Astrocyte (in vitro differentiated cells and primary cell): Measurements from ENCODE around the gene ORAI2. TPM values are rescaled to one million over a fixed set of nuclear protein-coding genes. Genes with fewer than 3 reads are reported as not detected.
A peak's percentile ranks its signal among the peaks of the same experiment; 100 is the strongest.

Source experiments
- DNase-seq: peaks from one replicate; pipeline ENCODE4 v3.0.0-alpha.2; 2010; ENCODE audit warnings: low read depth
- FAIRE-seq: peaks from 2 replicates; lab custom pipeline; 2011; peaks lifted over from hg19 to GRCh38; lab: Jason Lieb, UNC
- H2AFZ ChIP-seq: 2 replicates; pipeline ENCODE4 v1.6.0; 2012; ENCODE audit warnings: low read depth, low read length, inconsistent platforms
- H3K27ac ChIP-seq: 2 replicates; pipeline ENCODE4 v1.5.1; 2011; ENCODE audit warnings: low read depth, low read length, inconsistent platforms
- H3K27me3 ChIP-seq: 2 replicates; pipeline ENCODE4 v1.6.0; 2011; ENCODE audit warnings: low read length, inconsistent platforms; ENCODE audit not compliant: insufficient read depth
- H3K36me3 ChIP-seq: 2 replicates; pipeline ENCODE4 v1.5.1; 2011; ENCODE audit warnings: low read length, inconsistent platforms; ENCODE audit not compliant: insufficient read depth
- H3K4me1 ChIP-seq: 2 replicates; pipeline ENCODE4 v1.5.1; 2011; ENCODE audit warnings: low read length, inconsistent platforms; ENCODE audit not compliant: insufficient read depth
- H3K4me2 ChIP-seq: 2 replicates; pipeline ENCODE4 v1.6.0; 2012; ENCODE audit warnings: low read length, inconsistent platforms
- H3K4me3 ChIP-seq: 2 replicates; pipeline ENCODE4 v1.5.1; 2011; ENCODE audit warnings: low read depth, mild to moderate bottlenecking, low read length, inconsistent platforms; ENCODE audit not compliant: insufficient read depth
- H3K79me2 ChIP-seq: 2 replicates; pipeline ENCODE4 v1.6.0; 2012; ENCODE audit warnings: mild to moderate bottlenecking, low read length, inconsistent platforms; ENCODE audit not compliant: insufficient read depth
- H3K9ac ChIP-seq: 2 replicates; pipeline ENCODE4 v1.6.0; 2012; ENCODE audit warnings: mild to moderate bottlenecking, low read length, inconsistent platforms
- H3K9me3 ChIP-seq: 2 replicates; pipeline ENCODE4 v1.5.1; 2012; ENCODE audit warnings: low read depth, mild to moderate bottlenecking, low read length, inconsistent platforms; ENCODE audit not compliant: insufficient read depth
- H4K20me1 ChIP-seq: 2 replicates; pipeline ENCODE4 v1.6.0; 2012; ENCODE audit warnings: low read length, inconsistent platforms; ENCODE audit not compliant: insufficient read depth
- H3K27ac Mint-ChIP-seq: one replicate; pipeline ENCODE4 v1.8.0; 2021; ENCODE audit warnings: mild to moderate bottlenecking, mixed read lengths; ENCODE audit not compliant: unreplicated experiment
- H3K27me3 Mint-ChIP-seq: one replicate; pipeline ENCODE4 v1.8.0; 2021; ENCODE audit warnings: low read depth, mixed read lengths; ENCODE audit not compliant: unreplicated experiment
- H3K36me3 Mint-ChIP-seq: one replicate; pipeline ENCODE4 v1.8.0; 2021; ENCODE audit warnings: low read depth, mixed read lengths; ENCODE audit not compliant: unreplicated experiment
- H3K4me1 Mint-ChIP-seq: one replicate; pipeline ENCODE4 v1.8.0; 2021; ENCODE audit warnings: low read depth, mixed read lengths; ENCODE audit not compliant: unreplicated experiment
- H3K4me3 Mint-ChIP-seq: one replicate; pipeline ENCODE4 v1.8.0; 2021; ENCODE audit warnings: mild to moderate bottlenecking, moderate library complexity, mixed read lengths; ENCODE audit not compliant: unreplicated experiment
- H3K9me3 Mint-ChIP-seq: one replicate; pipeline ENCODE4 v1.8.0; 2021; ENCODE audit warnings: mild to moderate bottlenecking, mixed read lengths; ENCODE audit not compliant: unreplicated experiment
- CTCF ChIP-seq: IDR thresholded peaks from 2 replicates; pipeline ENCODE4 v1.5.1; 2011; ENCODE audit warnings: low read depth, mild to moderate bottlenecking, inconsistent platforms, low read length, moderate library complexity; ENCODE audit not compliant: insufficient read depth
- EZH2 ChIP-seq: IDR thresholded peaks from 2 replicates; pipeline ENCODE4 v1.6.1; 2012; ENCODE audit warnings: mild to moderate bottlenecking, low read length, inconsistent platforms; ENCODE audit not compliant: insufficient read depth
- total RNA-seq: library from RNA; stranded (reverse); gene quantifications from 2 replicates; pipeline ENCODE4 v1.2.1, GENCODE V29; 2021

ORAI2 gene
- total RNA-seq, 1 donor from 2014 or later = 64.4 TPM

- peak overlapping the region; percentile 97 for H3K27ac Mint-ChIP-seq
- peaks cover 19% of the 10 kb centered on the region for H3K4me1 ChIP-seq
- H3K9me3 Mint-ChIP-seq = no peaks in the 10 kb centered on the region
- no peaks in the 10 kb centered on the region for H3K9me3 ChIP-seq
- H3K4me3 ChIP-seq = peak overlapping the region; percentile 94
- peak overlapping the region; percentile 93 for H3K4me2 ChIP-seq
- peak overlapping the region; percentile 86 for H3K27ac ChIP-seq
- peaks cover 18% of the 10 kb centered on the region for H3K4me1 Mint-ChIP-seq
- FAIRE-seq = no peak
- H3K79me2 ChIP-seq = peaks cover 18% of the 10 kb centered on the region
- no peaks in the 10 kb centered on the region for H3K27me3 Mint-ChIP-seq
- H3K36me3 ChIP-seq = peaks cover 27% of the 10 kb centered on the region
- H3K4me3 Mint-ChIP-seq = peak overlapping the region; percentile 95
- H2AFZ ChIP-seq = peak overlapping the region; percentile 74
- no peaks in the 10 kb centered on the region for H3K27me3 ChIP-seq
- H4K20me1 ChIP-seq = peaks cover 10% of the 10 kb centered on the region
- TF ChIP-seq EZH2 (no peak), CTCF (no peak)
- H3K9ac ChIP-seq = peak overlapping the region; percentile 98
- H3K36me3 Mint-ChIP-seq = peaks cover 13% of the 10 kb centered on the region
- DNase-seq = no peak
Measured at GRCh38 chr7:102396710-102397019, 36.7 kb upstream of the ORAI2 start.

GRCh38 chr7:102398543-102398942 lies 34.8 kb upstream of the ORAI2 start:
- FAIRE-seq (no peak), DNase-seq (no peak)
- TF ChIP-seq CTCF = no peak
- Mint-ChIP-seq H3K9me3 (no peaks in the 10 kb centered on the region), H3K27me3 (no peaks in the 10 kb centered on the region), H3K4me3 (no peak overlapping the region), H3K27ac (no peak overlapping the region), H3K36me3 (peaks cover 13% of the 10 kb centered on the region), H3K4me1 (peaks cover 15% of the 10 kb centered on the region)
- H3K27me3 ChIP-seq = no peaks in the 10 kb centered on the region
- no peak overlapping the region for H2AFZ ChIP-seq
- H3K9ac ChIP-seq = no peak overlapping the region
- peaks cover 29% of the 10 kb centered on the region for H3K36me3 ChIP-seq
- H3K4me2 ChIP-seq = no peak overlapping the region
- H3K79me2 ChIP-seq = peaks cover 18% of the 10 kb centered on the region
- no peak overlapping the region for H3K27ac ChIP-seq
- peaks cover 5% of the 10 kb centered on the region for H4K20me1 ChIP-seq
- no peaks in the 10 kb centered on the region for H3K9me3 ChIP-seq
- H3K4me1 ChIP-seq = peaks cover 13% of the 10 kb centered on the region
- no peak overlapping the region for H3K4me3 ChIP-seq

GRCh38 chr7:102400360-102400759 lies 33.0 kb upstream of the ORAI2 start:
- H3K9me3 Mint-ChIP-seq = no peaks in the 10 kb centered on the region
- peaks cover 11% of the 10 kb centered on the region for H3K4me1 Mint-ChIP-seq
- Histone ChIP-seq H3K4me2 (no peak overlapping the region), H3K27ac (no peak overlapping the region), H2AFZ (no peak overlapping the region), H3K4me3 (no peak overlapping the region), H3K9ac (no peak overlapping the region), H3K4me1 (peaks cover 11% of the 10 kb centered on the region), H4K20me1 (peaks cover 21% of the 10 kb centered on the region), H3K36me3 (peaks cover 39% of the 10 kb centered on the region), H3K27me3 (no peaks in the 10 kb centered on the region), H3K79me2 (peaks cover 18% of the 10 kb centered on the region), H3K9me3 (no peaks in the 10 kb centered on the region)
- H3K36me3 Mint-ChIP-seq = peaks cover 12% of the 10 kb centered on the region
- no peak overlapping the region for H3K4me3 Mint-ChIP-seq
- H3K27ac Mint-ChIP-seq = peak overlapping the region; percentile 28
- DNase-seq (no peak), FAIRE-seq (no peak)
- no peak for TF ChIP-seq CTCF
- no peaks in the 10 kb centered on the region for H3K27me3 Mint-ChIP-seq
